GM12892 (cell line): ENCODE data around the gene MPPE1.
A peak's percentile ranks its signal among the peaks of the same experiment; 100 is the strongest.

Source experiments
- POLR2A ChIP-seq: IDR thresholded peaks from 2 replicates; pipeline ENCODE4 v1.6.1; 2011; ENCODE audit warnings: low read depth, low read length, control low read depth
- POLR2AphosphoS5 ChIP-seq: IDR thresholded peaks from 2 replicates; pipeline ENCODE4 v1.6.1; 2011; ENCODE audit warnings: low read depth, low read length, control low read depth
- TAF1 ChIP-seq: IDR thresholded peaks from 2 replicates; pipeline ENCODE4 v1.6.1; 2011; ENCODE audit warnings: low read depth, mild to moderate bottlenecking, control low read depth, low read length, borderline replicate concordance

GRCh38 chr18:11908182-11909060 lies at the start of gene MPPE1:
- peak; percentile 83 for TF ChIP-seq POLR2A
- peak; percentile 87 for TF ChIP-seq POLR2AphosphoS5
- TF ChIP-seq TAF1 = peak; percentile 59
